ENCODE data around the gene PATJ.
"Not testable (repeated sequence)": the region's sequence is repeated elsewhere in the genome, so short reads cannot be mapped to it uniquely, and the experiment has no call there.

PATJ gene

DNA sequence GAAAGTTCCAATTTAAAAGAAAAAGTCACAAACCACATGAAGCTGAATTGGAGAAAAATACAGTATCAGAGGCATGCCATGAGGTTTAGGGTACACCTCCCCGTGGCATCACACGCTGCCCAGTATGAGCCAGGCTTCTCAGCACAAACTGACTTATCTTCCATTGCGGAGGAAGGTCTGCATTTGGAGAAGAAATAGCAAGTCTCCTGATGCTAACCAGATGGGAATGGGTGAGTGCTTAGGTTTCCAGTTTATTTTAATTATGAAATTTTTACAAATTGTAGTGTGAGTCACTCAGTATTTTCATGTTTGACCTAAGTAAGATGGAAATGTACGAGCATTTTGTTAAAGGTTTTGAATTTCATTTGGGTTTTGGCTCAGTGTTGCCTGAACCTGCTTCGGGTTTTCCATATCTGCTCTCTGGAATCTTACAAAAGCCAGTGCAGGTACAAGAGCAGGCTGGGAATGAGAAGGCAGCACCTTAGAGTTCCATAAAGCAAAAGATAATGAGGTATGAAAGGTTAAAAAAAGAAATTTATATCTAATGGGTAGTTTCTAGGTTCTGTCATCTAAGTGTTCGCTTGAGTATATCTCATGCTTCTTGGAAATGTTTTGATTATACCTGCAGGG, 213.9 kb downstream of the PATJ start:
- no peak overlapping the region for H3K4me3 ChIP-seq (ENCODE audit: low read length)
- TF ChIP-seq, protein P1, sequence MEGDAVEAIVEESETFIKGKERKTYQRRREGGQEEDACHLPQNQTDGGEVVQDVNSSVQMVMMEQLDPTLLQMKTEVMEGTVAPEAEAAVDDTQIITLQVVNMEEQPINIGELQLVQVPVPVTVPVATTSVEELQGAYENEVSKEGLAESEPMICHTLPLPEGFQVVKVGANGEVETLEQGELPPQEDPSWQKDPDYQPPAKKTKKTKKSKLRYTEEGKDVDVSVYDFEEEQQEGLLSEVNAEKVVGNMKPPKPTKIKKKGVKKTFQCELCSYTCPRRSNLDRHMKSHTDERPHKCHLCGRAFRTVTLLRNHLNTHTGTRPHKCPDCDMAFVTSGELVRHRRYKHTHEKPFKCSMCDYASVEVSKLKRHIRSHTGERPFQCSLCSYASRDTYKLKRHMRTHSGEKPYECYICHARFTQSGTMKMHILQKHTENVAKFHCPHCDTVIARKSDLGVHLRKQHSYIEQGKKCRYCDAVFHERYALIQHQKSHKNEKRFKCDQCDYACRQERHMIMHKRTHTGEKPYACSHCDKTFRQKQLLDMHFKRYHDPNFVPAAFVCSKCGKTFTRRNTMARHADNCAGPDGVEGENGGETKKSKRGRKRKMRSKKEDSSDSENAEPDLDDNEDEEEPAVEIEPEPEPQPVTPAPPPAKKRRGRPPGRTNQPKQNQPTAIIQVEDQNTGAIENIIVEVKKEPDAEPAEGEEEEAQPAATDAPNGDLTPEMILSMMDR (conservative IDR thresholded peaks at IDR 0.05; ENCODE audit: low read length) = no peak
- peak; percentile 1 for DNase-seq (ENCODE audit: low read depth)

DNA sequence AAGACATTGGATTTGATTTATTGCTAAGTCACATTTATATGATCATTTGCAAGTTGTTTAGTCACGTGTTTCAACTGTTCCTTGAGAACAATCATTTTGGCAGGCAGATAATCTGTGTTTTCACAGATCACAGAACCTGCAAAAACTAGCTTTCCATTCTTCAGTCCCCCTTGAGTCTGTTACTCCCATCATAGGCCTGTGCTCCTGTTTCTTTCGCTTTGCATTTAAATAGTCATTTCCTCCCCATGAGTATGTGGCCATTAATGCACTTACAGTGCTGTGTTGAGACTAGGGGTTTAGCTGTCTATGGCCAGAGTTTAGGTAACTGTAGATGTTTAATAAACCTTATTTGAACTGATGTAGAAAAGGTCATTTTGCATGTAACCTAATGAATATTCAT, 214.5 kb downstream of the PATJ start:
- H3K4me3 ChIP-seq (ENCODE audit: low read length) = no peak overlapping the region
- TF ChIP-seq, protein P1 (conservative IDR thresholded peaks at IDR 0.05; ENCODE audit: low read length) = no peak
- DNase-seq (ENCODE audit: low read depth) = no peak

DNA sequence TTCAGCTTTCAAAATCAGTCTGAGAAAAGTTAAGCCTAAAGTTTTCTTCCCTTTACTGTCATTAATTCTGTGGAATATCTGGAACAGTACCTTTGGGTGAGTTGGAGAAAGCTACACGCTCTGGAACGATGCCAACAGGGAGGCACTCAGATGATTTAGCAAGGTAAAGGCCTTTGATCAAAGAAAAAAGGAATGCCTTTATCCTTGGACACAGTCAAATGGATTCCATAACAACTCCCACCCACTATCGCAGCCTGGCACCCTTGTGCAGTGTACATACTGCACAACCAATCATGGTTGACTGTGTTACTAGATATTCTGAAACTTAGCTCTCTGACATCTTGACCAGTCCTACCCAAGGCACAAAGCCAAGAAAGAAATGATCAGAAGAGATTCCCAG, 218.7 kb downstream of the PATJ start:
- TF ChIP-seq, protein P1 (conservative IDR thresholded peaks at IDR 0.05; ENCODE audit: low read length) = no peak
- no peak for DNase-seq (ENCODE audit: low read depth)
- H3K4me3 ChIP-seq (ENCODE audit: low read length) = no peak overlapping the region

DNA sequence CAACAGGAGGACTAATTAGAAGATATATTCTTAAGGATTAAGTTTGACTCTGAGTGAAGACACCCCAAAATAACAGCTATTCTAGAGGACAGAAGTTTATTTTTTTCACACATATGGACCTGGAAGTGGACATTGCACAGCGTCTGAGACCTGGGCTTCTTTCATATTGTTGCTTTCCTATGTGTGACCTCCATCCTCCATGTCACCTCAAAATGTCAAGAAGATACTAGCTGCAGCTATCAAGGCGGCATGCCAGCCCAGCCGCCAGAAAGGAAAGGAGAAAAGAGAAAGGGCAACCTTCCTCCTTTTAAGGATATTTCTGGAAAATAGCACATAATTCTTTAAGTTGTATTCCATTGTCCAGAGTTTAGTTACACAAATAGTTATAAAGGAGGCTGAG, 220.4 kb downstream of the PATJ start:
- DNase-seq (ENCODE audit: low read depth) = no peak
- no peak overlapping the region for H3K4me3 ChIP-seq (ENCODE audit: low read length)
- TF ChIP-seq, protein P1 (conservative IDR thresholded peaks at IDR 0.05; ENCODE audit: low read length) = no peak

DNA sequence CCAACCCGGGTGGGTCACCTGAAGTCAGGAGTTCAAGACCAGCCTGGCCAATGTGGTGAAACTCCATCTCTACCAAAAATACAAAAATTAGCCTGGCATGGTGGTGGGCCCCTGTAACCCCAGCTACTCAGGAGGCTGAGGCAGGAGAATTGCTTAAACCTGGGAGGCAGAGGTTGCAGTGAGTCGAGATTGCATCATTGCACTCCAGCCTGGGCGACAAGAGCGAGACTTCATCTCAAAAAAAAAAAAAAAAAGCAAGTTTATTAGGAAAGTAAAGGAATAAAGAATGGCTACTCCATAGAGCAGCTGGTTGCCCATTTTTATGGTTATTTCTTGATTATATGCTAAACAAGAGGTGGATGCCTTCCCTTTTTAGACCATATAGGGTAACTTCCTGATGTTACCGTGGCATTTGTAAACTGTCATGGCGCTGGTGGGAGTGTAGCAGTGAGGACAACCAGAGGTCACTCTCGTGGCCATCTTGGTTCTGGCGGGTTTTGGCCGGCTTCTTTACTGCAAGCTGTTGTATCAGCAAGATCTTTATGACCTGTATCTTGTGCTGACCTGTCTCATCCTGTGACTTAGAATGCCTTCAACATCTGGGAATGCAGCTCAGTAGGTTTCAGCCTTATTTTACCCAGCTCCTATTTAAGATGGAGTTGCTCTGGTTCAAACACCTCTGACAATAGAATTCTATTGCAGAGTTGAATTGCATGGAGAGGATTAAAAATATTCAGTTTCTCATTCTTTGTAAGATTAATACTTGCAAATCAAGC, 224.4 kb downstream of the PATJ start:
- DNase-seq (ENCODE audit: low read depth); H3K4me3 ChIP-seq (ENCODE audit: low read length): not testable (repeated sequence)

DNA sequence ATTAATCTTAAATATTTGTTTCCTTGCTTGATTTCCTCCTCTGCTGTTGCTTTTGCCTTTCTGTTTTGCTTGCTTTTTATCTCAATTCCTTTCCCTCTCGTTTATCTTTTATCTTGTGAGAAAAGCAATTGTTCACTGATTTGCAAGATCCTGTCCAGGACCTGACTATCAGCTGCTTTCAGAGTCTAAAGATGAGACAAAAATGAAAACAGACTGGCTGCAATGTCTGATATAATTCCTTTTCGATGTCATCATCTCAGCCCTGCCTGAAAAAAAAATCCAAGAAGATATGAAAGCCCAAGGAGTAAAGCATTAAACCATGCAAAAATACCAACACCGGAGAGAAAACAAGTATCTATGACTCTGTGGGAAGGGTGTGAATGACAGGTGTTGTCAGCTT, 225.5 kb downstream of the PATJ start:
- TF ChIP-seq, protein P1 (conservative IDR thresholded peaks at IDR 0.05; ENCODE audit: low read length) = no peak
- no peak overlapping the region for H3K4me3 ChIP-seq (ENCODE audit: low read length)
- DNase-seq (ENCODE audit: low read depth) = no peak

DNA sequence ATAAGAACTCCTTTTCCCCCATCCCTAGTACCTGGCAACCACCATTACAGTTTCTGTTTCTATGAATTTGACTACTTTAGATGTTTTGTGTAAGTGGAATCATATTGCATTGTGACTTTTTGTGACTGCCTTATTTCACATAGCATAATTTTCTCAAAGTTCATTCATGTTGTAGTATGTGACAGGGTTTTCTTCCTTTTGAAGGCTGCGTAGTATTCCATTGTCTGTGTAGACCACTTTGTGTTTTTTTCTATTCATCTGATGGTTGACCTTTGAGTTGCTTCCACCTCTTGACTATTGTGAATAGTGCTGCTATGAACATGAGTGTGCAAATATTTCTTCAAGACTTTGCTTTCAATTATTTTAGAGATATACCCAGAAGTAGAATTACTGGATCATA, 226.6 kb downstream of the PATJ start:
- no peak overlapping the region for H3K4me3 ChIP-seq (ENCODE audit: low read length)
- TF ChIP-seq, protein P1 (conservative IDR thresholded peaks at IDR 0.05; ENCODE audit: low read length) = no peak

More for the DNA sequence above, 226.6 kb downstream of the PATJ start:
- no peak for DNase-seq (ENCODE audit: low read depth)
